Dermis microvascular lymphatic vessel endothelial cell (primary cell): ENCODE data around the gene SNX17. TPM values are rescaled to one million over a fixed set of nuclear protein-coding genes. Genes with fewer than 3 reads are reported as not detected.
"Not testable (repeated sequence)": the region's sequence is repeated elsewhere in the genome, so short reads cannot be mapped to it uniquely, and the experiment has no call there.

Experiments
- DNase-seq, 2 donors: peaks; one replicate each; pipeline versions ENCODE4 v3.0.0 to v3.0.0-alpha.2; 2010; ENCODE audit warnings: low read depth in 2 of 2
- total RNA-seq: library from RNA; depleted of rRNA; stranded (reverse); fragments of >200 nt; gene quantifications from 2 replicates; pipeline ENCODE4 v1.2.1, GENCODE V29; 2014

SNX17 gene, protein sequence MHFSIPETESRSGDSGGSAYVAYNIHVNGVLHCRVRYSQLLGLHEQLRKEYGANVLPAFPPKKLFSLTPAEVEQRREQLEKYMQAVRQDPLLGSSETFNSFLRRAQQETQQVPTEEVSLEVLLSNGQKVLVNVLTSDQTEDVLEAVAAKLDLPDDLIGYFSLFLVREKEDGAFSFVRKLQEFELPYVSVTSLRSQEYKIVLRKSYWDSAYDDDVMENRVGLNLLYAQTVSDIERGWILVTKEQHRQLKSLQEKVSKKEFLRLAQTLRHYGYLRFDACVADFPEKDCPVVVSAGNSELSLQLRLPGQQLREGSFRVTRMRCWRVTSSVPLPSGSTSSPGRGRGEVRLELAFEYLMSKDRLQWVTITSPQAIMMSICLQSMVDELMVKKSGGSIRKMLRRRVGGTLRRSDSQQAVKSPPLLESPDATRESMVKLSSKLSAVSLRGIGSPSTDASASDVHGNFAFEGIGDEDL
- 109 and 164 TPM in 2 replicates for total RNA-seq

DNA sequence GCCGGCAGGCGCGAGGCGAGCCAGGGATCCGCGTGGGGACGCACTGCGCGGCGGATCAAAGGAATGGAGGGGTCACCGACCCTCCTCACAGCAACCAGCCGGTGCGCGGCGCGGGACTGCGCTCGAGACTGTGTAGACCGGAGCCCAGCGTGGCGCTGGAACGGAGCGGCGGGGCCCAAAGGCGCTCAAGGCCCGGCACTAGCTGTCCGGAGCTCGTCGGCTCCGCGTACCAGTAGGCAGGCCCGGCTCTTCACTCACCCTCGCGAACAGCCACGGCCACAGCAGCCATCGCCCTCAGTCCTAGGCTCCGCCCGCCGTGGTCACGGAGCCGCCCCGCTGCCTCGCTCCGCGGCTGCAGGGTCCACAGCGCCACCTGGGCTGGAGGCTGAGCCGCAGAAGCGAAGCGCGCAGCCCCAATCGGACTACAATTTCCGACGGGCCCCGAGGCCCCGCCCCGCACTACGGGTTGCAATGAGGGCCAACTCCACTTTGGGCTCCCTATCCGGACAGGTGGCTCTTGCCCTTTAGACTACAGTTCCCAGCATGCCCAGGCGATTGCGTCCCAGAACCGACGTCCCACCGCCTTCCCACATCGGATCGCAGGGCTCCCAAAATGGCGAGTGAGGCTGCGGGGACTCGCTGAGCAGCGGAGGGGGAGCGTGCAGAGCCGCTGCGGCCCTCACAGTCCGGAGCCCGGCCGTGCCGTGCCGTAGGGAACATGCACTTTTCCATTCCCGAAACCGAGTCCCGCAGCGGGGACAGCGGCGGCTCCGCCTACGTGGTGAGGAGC, at the start of gene SNX17, which contains the start of gene EIF2B4:
Gene SNX17 (plus strand): TSS at position 591 of the 790 bp plus-strand sequence. CDS start 128 bp downstream, at position 719.
Gene EIF2B4 (minus strand): TSS at position 313 of the 790 bp plus-strand sequence. CDS start 24 bp downstream, at position 289.
- peak; percentile 98 to 99 for DNase-seq

DNA sequence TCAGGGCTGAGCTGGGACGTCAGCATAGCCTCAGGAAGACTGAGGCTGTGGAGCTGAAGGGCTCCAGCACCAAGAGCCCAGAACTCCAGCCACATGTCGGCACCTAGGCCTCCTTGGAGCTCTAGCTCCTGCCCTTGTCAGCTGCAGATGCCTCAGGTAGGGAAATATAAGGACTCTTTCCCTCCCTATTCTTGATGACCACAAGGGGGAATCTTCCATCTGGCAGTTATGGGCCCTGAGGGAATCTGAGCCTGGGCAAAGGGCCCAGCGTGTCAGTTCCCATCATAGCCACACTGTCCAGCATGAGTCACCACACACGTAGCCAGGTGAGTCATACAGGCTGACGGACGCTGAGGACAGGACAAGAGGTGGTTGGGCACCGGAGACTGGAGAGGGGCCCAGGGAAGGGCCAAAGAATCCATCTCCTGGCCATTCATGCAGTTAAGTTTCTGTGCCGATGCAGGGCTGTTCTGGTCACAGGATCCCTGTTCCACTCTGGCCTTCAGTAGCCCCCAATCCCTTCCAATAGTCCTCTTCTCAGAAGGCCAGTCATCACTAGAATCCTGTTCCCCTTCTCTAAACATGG, 49.4 kb upstream of the SNX17 start:
- peak; percentile 97 to 98 for DNase-seq

DNA sequence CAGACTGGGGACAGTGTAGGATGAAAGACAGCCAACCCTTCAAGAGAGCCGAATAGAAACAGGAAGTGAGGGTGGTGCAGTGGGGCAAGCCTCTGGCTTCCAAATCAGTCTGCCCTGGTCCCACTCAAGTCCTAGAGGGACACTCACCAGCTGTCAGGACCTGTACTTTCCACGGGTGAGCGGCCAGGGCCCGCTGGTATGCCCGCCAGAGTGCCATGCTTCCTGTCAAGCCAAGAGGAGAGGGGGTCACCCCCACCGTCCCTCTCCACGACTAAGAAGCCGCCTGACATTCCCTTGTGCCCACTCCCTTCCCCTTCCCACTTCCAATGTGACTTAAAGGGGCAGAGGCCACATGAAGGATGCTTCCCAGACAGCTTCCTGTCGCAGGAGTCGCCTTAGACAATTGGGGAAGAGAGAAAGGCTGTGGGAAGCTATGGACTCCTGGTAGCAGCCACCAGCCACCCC, 48.1 kb upstream of the SNX17 start:
- peak in 1 of 2 donors; percentile 40 for DNase-seq

DNA sequence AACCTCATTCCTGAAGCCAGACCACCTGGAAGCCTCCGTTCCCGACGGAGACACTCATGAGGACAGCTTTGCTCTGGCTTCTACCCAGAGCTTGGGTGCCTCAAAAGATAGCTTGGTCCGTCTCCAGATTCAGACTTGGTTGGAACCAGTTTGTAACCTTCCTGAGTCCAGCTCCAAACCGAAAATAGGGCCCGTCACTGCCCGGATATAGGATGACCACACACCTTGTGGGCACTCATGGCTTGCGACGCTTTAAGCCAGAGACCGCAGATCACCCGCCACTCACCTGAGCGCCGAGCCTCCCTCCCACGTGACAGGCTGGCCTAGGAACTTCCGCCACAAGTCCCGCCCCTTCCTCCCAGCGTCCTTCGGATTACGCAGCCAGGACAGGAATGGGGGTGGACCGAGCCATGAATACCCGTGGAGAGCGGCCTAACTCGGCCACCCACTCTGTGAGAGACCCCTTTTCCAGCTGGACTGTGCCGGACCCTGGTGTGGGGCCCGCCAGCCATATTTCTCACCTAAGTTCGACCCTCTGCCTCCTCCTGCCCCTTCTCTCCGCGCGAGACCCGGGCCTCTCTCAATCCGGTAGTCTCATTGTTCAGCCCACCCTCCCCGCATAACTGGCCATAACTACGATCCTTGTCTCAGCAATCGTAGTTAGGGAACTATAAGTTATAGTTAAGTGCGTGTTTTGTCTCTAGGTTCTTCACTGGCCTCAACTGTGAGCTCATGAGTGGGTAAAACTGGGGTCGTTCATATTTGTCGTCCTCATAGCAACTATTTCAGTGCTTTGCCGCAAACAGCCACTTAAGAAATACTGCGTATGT, 47.4 kb upstream of the SNX17 start, which contains the start of gene MPV17:
Gene MPV17 (minus strand): TSS at position 332 of the 830 bp plus-strand sequence. CDS start 580 bp downstream, outside the sequence.
- DNase-seq = peak; percentile 88 to 94

DNA sequence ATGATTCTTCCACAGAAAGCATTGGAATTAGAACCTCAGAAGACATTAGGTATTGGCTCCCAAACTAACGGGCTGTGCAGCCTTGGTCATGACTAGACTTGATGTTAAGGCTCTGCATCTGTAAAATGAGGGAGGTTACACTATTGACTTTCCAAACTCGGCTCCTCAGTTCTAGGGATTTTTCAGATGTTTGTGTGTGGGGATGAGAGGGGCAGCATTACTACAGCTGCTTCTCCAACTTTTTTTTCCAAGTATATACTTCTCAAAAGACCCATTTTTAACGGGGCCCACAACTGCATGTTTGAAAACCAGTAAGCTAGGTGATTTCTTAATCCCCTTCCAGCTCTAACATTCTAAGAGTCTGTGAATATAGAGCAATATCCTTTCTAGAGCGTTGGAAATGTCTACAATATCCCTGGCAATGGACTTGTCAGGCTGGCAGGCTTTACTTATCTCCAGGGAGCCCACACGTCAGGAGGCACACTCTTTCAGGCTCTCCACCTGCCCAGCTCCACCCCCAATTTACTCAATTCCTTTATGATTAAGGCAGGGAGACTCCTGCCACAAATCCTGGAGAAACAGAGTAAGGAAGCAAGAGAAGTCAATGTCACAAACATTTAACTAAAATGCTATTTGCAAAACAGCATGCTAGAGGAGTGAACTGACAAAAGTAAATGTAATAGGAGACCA, 46.7 kb upstream of the SNX17 start:
- DNase-seq = no peak

DNA sequence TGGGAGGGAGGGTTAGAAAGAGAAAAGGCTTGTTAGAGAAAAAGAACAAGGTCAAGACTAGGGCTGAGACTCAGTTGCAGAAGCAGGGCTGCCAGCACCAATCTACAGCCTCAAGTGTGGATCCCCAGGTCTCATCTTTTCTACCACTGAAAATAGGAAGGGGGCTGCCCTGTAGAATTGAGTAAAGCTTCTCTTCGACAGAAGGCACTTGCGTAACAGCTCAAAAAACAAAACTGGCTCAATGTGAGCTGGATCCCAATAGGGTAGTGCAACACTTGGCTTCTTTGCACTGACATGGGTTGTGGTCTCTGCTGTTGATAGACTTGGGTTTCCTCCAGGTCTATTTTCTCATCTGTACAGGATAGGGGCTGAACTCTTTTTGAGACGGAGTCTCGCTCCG, 45.7 kb upstream of the SNX17 start:
- DNase-seq = no peak

DNA sequence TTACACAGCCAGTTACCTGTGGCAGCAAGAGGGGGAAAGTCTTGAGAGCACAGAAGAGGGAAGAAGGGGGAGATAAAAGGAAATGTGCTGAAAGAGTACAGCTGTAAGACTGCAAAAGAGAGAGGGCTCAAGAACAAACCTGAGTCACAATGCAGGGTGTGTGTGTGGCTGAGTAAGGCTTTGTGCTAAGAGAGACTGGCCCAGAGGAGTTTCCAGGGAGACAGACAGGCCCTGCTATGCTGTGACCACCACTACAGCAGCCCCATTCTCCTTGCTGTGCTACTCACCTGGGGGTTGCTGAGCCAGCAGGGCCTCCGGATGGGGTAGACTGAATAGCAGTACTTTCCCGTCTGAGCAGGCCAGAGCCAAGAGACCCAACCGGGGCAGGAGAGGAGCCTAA, 35.1 kb upstream of the SNX17 start:
- DNase-seq = no peak

DNA sequence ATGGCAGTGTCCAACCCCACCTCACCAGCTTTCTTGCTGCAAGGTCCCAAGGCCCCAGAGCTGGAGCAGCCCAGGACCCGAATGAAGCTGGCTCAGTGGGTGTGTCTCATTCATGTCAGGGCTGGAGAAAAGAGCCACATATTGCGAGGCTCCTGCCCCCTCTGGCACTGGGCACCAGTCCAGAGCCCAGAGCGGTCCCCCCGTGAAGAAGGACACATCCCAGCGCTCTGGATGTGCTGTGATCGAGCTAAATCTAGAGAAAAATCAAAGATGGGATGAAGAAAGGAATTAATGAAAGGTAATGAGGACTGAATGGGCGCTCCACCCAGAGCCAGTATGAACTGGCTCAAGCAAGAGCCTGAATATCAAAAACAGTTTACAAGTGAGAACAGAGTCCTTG, 34.2 kb upstream of the SNX17 start:
- no peak for DNase-seq

DNA sequence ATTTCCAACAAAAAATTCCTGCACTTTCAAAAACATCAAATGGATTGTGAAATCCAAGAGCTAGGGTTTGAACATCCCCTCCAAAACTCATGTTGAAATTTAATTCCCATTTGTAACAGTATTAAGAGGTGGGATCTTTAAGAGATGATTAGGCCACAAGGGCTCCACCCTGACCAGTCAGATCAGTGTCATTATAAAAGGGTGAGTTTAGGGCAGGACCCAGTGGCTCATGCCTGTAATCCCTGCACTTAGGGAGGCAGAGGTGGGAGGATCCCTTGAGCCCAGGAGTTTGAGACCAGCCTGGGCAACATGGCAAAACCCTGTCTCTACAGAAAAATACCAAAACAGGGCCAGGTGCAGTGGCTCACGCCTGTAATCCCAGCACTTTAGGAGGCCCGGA, 22.8 kb upstream of the SNX17 start:
- DNase-seq = no peak

DNA sequence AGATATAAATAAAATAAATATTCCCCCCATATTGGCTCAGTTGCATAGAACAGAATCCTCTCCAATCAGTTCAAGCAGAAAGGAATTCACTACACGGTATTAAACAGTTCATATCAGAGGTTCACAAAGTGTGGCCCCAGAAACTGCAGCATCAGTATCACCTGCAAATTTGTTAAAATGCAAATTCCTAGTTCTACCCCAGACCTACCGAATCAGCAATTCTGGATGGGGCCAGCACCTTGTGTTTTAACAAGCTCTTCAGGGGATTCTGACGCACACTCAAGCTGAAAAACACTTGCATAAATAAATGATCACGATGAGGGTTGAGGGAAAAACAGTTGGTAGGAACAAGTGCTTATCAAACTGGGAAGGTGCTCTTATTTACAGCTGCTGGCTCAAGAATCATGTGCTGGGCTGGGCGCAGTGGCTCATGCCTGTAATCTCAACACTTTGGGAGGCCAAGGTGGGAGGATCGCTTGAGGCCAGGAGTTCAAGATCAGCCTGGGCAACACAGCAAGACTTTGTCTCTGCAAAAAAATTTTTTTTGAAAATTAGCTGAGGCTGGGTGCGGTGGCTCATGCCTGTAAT, 20.2 kb upstream of the SNX17 start:
- DNase-seq = no peak

DNA sequence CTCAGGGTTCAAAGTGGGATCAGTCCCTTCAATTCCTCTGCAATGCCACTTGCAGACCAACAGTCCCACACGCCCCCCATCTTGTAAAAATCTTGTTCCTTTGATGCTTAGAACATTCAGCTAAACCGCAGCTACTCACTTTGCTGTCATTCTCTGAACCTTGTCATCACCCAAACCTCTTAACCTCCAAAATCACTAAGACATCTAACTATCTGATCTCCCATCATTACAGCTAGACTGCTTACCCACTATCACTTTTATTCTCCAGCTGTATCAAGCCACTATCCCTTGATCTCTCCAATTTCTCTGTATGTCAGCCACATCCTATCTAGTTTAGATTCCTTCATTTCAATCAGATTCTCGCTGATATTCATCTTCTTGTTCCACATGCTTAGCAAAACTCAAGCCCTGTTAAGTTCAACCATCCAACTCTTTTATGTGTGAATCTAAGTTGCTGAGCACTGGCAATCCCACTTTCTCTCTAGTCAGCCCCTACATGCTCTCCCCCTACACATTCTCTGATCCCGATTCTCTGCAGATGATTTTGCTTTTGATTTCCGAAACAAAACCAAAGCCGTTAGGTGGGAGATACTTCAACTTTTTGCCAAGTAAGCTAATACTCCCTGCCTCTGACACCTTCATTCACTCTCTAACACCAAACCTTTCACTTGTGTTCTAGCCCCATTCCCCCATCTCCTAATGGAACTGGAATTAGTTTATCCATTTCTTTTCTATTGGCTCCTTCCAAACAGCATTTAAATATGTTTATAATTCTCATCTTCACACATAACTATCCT, 18.4 kb upstream of the SNX17 start:
- no peak for DNase-seq

DNA sequence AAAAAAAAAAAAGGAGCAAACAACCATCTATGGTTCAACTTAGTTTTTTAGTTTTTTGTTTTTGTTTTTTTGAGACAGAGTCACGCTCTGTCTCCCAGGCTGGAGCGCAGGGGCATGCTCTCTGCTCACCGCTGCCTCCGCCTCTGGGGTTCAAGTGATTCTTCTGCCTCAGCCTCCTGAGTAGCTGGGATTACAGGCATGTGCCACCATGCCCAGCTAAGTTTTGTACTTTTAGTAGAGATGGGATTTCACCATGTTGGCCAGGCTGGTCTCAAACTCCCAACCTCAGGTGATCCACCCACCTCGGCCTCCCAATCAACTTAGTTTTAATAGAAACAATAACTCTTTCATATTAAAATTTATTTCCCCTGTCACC, 17.0 kb upstream of the SNX17 start:
- not testable (repeated sequence) for DNase-seq

DNA sequence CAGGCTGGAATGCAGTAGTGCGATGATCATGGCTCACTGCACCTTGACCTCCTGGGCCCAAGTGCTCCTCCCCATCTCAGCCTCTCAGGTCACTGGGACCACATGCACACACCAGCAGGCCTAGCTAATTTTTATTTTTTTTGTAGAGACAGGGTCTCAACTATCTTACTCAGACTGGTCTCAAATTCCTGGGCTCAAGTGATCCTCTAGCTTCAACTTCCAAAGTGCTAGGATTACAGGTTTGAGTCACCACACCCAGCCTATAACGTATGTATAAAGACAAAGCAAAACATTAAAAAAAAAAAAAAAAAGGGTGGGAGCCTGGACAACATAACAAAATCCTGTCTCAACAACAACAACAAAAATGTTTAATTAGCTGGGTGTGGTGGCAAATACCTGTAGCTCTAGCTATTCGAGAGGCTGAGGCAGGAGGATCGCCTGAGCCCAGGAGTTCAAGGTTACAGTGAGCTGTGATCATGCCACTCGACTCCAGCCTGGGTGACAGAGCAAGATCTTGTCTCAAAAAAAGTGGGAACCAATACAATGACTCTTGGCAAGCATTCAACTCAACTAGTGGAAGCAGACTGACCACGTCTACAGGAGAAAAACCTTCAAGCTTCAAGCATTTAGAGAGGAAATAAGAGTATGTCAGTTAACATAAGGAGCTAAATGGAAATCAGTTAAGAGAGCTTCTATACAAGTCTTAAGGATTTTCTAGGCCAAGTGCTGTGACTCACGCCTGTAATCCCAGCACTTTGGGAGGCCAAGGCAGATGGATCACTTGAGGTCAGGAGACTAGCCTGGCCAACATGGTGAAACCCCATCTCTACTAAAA, 16.4 kb upstream of the SNX17 start:
- DNase-seq = no peak

DNA sequence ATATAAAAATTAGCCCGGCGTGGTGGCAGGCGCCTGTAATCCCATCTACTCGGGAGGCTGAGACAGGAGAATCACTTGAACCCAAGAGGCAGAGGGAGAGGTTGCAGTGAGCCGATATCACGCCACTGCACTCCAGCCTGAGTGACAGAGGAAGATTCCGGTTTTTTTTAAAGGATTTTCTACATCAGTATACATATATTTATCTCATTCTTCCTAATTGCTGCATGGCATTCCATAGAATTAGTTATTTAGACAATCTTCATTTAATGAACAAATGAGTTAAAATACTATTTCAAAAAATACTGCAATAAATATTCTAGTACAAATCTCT, 15.9 kb upstream of the SNX17 start:
- DNase-seq = no peak

DNA sequence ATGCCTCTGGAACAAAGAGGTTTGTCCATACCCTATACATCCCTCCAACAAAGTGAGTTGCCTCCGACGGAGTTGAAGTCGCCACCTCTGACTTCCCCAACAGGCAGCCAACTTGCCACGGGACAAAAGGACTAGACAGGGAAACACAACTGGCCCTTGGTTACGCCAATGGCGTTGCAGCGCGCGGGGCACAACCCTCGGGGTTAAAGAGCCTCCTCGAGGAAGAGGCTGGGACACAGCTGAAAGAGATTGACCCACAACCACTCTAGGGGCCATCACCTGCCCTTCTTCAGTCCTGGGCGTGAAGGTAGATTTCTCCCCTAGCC, 14.4 kb upstream of the SNX17 start:
- DNase-seq = peak; percentile 37 to 81

DNA sequence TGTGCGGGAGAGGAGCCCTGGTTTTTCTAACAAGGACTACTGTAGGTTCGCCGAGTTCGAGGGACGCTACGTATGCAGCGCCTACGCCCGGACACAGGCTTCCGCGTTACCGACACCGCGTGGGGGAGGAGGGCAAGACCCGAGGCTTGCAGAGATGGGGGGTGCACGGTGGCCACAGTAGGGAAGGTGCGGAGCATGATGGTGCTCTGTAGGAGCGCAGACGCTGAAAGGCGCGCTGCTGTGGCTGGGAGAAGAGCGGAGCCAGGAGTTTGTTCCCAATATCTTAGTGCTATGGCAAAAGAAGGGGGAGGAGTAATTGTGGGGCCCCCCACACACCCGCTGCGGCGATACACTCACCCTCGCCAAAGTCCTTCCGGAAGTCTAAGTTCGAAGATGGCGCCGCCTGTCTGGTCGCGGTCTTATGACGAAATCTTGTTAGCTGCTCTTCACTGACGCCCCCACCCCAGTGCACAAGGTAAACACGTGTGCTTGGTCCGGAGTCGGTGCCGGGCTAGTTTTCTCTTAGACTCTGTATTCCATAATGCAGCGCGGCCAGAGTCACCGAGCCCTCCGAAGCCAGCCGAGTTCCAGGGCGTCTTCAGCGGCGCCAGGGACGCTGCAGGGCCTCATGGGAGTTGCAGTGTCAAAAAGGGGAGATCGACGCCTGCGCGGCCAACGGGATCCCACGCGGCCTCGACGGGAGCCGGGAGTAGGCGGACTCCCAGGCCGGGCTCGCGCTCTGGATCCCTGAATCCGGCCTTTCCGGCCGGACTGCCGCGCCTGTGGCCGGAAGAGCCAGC, 13.8 kb upstream of the SNX17 start, which contains the start of gene GTF3C2:
Gene GTF3C2 (minus strand): TSS at position 383 of the 800 bp plus-strand sequence. CDS start 13,210 bp downstream, outside the sequence.
- peak; percentile 93 to 98 for DNase-seq

DNA sequence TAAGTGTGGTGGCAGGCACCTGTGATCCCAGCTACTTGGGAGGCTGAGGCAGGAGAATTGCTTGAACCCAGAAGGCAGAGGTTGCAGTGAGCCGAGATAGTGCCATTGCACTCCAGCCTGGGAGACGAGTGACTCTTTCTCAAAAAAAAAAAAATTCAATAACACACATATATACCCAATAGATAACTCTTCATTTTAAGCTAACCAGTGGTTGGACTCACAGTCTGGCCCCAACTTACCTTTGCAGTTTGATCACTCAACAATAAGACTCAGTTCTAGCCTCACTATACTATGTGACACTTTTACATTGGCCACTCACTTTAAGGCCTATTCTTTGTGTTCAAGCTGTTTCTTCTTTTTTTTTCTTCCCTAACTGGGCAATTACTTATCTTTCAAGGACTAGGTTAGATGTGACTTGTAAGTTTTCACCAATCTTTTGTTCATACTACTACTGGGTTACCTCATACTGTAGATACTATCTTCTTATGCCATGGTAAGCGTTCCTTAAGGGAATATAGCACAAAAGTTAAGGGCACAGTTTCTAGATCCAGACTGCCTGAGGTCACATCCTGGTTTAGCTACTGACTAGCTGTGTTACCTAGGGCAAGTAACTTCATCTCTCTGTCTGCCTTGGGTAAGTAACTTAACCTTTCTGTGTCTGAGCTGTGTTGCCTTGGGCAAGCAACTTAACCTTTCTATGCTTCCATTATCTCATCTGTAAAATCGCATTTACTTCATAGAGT, 7.6 kb upstream of the SNX17 start:
- DNase-seq = no peak
